Hepatocyte (in vitro differentiated cells): ENCODE results near the gene ANKS1B. TPM values are rescaled to one million over a fixed set of nuclear protein-coding genes. Genes with fewer than 3 reads are reported as not detected.
A peak's percentile ranks its signal among the peaks of the same experiment; 100 is the strongest.

Source experiments
- DNase-seq: peaks from one replicate; pipeline ENCODE4 v3.0.0-alpha.2; 2016; ENCODE audit warnings: low spot score
- H2AFZ ChIP-seq: fragments of 200-600 bp; sonication (generic); 2 replicates; pipeline ENCODE4 v1.6.0; 2016; ENCODE audit warnings: antibody characterized with exemption, mild to moderate bottlenecking
- H3K27ac ChIP-seq: fragments of 200-600 bp; sonication (generic); 2 replicates; pipeline ENCODE4 v1.5.1; 2016; ENCODE audit warnings: mild to moderate bottlenecking
- H3K27me3 ChIP-seq: fragments of 200-600 bp; sonication (generic); 2 replicates; pipeline ENCODE4 v1.6.1; 2016
- H3K36me3 ChIP-seq: fragments of 200-600 bp; sonication (generic); replicated peaks from 2 replicates; pipeline ENCODE4 v1.5.1; 2016; ENCODE audit warnings: low read depth; ENCODE audit not compliant: insufficient read depth
- H3K4me1 ChIP-seq: fragments of 200-600 bp; sonication (generic); 2 replicates; pipeline ENCODE4 v1.5.1; 2016; ENCODE audit warnings: mild to moderate bottlenecking, moderate library complexity; ENCODE audit not compliant: insufficient read depth
- H3K4me2 ChIP-seq: fragments of 200-600 bp; sonication (generic); 2 replicates; pipeline ENCODE4 v1.6.0; 2016
- H3K4me3 ChIP-seq: fragments of 200-600 bp; sonication (generic); 2 replicates; pipeline ENCODE4 v1.5.1; 2016; ENCODE audit warnings: mild to moderate bottlenecking
- H3K79me2 ChIP-seq: fragments of 200-600 bp; sonication (generic); 2 replicates; pipeline ENCODE4 v1.6.0; 2017; ENCODE audit warnings: mild to moderate bottlenecking
- H3K9me2 ChIP-seq: fragments of 200-600 bp; sonication (generic); replicated peaks from 2 replicates; pipeline ENCODE4 v1.6.0; 2017; ENCODE audit warnings: mild to moderate bottlenecking; ENCODE audit not compliant: insufficient read depth
- H3K9me3 ChIP-seq: fragments of 200-600 bp; sonication (generic); 2 replicates; pipeline ENCODE4 v1.5.1; 2016; ENCODE audit warnings: low read depth, mild to moderate bottlenecking
- H4K20me1 ChIP-seq: fragments of 200-600 bp; sonication (generic); 2 replicates; pipeline ENCODE4 v1.6.0; 2016; ENCODE audit warnings: mild to moderate bottlenecking; ENCODE audit not compliant: insufficient read depth, poor library complexity, severe bottlenecking
- CTCF ChIP-seq: fragments of 200-600 bp; sonication (generic); IDR thresholded peaks from 2 replicates; pipeline ENCODE4 v1.5.1; 2016; ENCODE audit warnings: antibody characterized with exemption, mild to moderate bottlenecking; ENCODE audit not compliant: poor library complexity
- EZH2 ChIP-seq: fragments of 200-600 bp; sonication (generic); IDR thresholded peaks from 2 replicates; pipeline ENCODE4 v1.6.1; 2016; ENCODE audit warnings: antibody characterized with exemption, mild to moderate bottlenecking, borderline replicate concordance
- EZH2phosphoT487 ChIP-seq: fragments of 200-600 bp; sonication (generic); IDR thresholded peaks from one replicate; pipeline ENCODE4 v1.6.1; 2018; ENCODE audit warnings: antibody characterized with exemption, mild to moderate bottlenecking, low read depth, moderate library complexity; ENCODE audit not compliant: unreplicated experiment, severe bottlenecking
- WGBS: methylation state at CpG from one replicate; pipeline ENCODE4 v1.1.6; 2016; ENCODE audit warnings: low lambda C conversion rate; ENCODE audit errors: missing lambda C conversion rate; 5-methylcytosine and 5-hydroxymethylcytosine counted together
- polyA plus RNA-seq: library from polyadenylated mRNA; unstranded; fragments of >200 nt; fragmentation: Nextera tagmentation; extraction: Ambion mirVana; gene quantifications from 2 replicates; pipeline ENCODE4 v1.2.1, GENCODE V29; 2016
- total RNA-seq: library from RNA; depleted of rRNA; stranded (reverse); fragments of >200 nt; gene quantifications from 2 replicates; pipeline ENCODE4 v1.2.3, GENCODE V29; 2014

Gene ANKS1B
- total and polyA plus RNA-seq, 2 experiments from 2014 or later: 1.6 to 2.2 TPM

DNA sequence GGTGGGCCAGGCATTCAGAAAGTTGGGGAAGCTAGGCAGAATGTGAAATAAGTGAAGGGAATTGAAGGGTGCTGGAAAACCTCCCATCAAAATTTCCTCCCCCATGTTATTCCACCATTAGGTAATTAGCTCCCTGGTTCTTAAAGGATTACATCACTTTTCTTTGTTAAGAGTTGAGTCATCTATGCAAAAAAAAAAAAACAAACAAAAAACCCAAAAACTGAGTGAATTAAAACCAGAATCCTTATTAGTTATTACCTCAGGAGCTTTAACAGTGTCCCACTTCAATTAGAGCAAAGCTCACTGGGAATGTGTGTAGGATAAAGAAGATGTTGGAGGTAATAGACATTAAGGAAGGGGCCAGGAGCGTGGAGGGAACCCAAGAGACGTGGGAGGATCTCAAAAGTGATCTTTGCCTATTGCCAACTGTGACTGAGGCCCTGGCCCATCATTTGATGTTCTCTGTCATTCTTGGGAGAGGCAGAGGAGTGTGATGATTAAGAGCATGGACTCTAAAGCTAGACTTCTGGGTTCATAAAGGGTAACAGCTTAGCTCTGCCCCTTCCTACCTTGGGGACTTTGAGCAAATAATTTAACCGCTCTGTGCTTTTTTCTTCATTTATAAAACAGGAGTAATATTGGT is 975.0 kb downstream of the ANKS1B start:
- DNase-seq: no peak
- no peak for TF ChIP-seq CTCF
- H3K79me2 ChIP-seq: no peaks in the 10 kb centered on the region
- H2AFZ ChIP-seq: no peak overlapping the region
- H3K9me3 ChIP-seq: no peaks in the 10 kb centered on the region
- 84% methylated on average over 3 of the region's 3 CpGs for WGBS
- H3K4me1 ChIP-seq: no peaks in the 10 kb centered on the region
- H3K27ac ChIP-seq: no peak overlapping the region
- no peaks in the 10 kb centered on the region for H4K20me1 ChIP-seq
- no peaks in the 10 kb centered on the region for H3K36me3 ChIP-seq
- H3K4me2 ChIP-seq: no peak overlapping the region
- no peaks in the 10 kb centered on the region for H3K9me2 ChIP-seq
- no peaks in the 10 kb centered on the region for H3K27me3 ChIP-seq
- H3K4me3 ChIP-seq: no peak overlapping the region

DNA sequence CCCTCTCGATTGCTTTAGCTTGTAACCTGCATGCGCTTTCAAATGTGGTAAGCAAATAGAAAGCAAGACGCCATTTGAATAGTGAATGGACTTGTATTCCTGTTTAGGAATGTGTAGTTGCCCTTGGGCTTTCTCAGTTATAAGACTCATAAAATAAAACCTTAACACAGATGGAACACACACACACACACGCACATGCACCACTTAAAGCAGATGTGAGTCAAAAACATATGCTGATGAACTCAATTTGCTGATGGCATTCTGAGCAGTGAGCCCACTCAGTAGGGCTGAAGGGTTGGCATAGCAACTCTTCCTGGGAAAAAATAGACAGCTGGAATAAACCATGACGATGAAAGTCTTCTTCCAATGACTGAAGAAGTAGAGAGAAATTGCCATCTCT is 979.1 kb downstream of the ANKS1B start:
- peaks cover 3% of the 10 kb centered on the region for H3K27me3 ChIP-seq
- H4K20me1 ChIP-seq: no peaks in the 10 kb centered on the region
- 59% methylated on average over 5 of the region's 5 CpGs for WGBS
- H3K79me2 ChIP-seq: no peaks in the 10 kb centered on the region
- peak overlapping the region; percentile 17 for H3K4me2 ChIP-seq
- H3K4me3 ChIP-seq: no peak overlapping the region
- no peak for DNase-seq
- no peaks in the 10 kb centered on the region for H3K4me1 ChIP-seq
- no peak overlapping the region for H3K27ac ChIP-seq
- no peaks in the 10 kb centered on the region for H3K9me2 ChIP-seq
- no peaks in the 10 kb centered on the region for H3K36me3 ChIP-seq
- H3K9me3 ChIP-seq: no peaks in the 10 kb centered on the region
- no peak for TF ChIP-seq CTCF
- TF ChIP-seq EZH2phosphoT487: no peak
- TF ChIP-seq EZH2: no peak
- no peak overlapping the region for H2AFZ ChIP-seq

DNA sequence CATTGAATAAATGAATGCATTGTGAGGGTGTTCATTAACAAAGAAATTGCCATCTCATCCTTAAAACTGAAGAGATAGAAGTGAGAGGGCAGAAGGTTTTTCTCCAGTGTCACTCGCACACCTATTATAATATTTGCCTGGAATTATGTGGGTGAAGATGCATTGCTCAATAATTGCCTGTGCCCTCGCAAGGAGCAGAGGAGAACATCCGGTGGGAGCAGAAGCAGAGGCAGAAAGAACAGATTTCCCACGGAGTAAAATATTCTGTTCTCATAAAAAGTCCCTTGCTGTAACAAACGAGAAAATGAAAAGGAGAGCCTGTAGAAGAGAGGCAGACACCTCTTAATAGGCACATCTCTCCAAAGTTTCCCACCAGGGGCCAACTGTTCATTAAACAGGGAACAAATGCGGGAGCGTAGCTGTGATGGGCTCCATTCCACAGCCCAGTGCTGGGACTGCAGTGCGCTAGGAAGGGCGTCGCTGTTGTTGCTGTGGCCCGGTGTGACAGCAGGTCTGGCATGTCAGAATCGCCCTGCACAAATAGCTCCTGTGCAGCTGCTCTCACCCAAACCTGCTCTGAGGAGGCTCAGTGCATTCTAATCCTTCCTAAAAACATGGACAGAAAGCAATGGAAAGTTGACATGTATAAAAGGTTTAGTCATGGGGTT is 979.8 kb downstream of the ANKS1B start:
- H3K4me1 ChIP-seq: no peaks in the 10 kb centered on the region

More for the DNA sequence above, 979.8 kb downstream of the ANKS1B start:
- no peak for TF ChIP-seq EZH2
- TF ChIP-seq CTCF: no peak
- no peak for TF ChIP-seq EZH2phosphoT487
- H3K9me2 ChIP-seq: no peaks in the 10 kb centered on the region
- H2AFZ ChIP-seq: no peak overlapping the region
- no peaks in the 10 kb centered on the region for H3K79me2 ChIP-seq
- H3K36me3 ChIP-seq: no peaks in the 10 kb centered on the region
- 77% methylated on average over 12 of the region's 12 CpGs for WGBS
- H3K27me3 ChIP-seq: peaks cover 3% of the 10 kb centered on the region
- H3K9me3 ChIP-seq: no peaks in the 10 kb centered on the region
- DNase-seq: no peak
- no peaks in the 10 kb centered on the region for H4K20me1 ChIP-seq
- no peak overlapping the region for H3K27ac ChIP-seq
- H3K4me3 ChIP-seq: no peak overlapping the region
- peak overlapping the region; percentile 17 for H3K4me2 ChIP-seq
